CD4-positive, alpha-beta T cell treated with Interleukin-15 for 4 hours (primary cell): Measurements from ENCODE around the gene NPR1.
"Not testable (repeated sequence)": the region's sequence is repeated elsewhere in the genome, so short reads cannot be mapped to it uniquely, and the experiment has no call there.

Source experiments
- DNase-seq: peaks from one replicate; pipeline ENCODE4 v3.0.0-alpha.2; 2020; ENCODE audit warnings: low spot score

Gene NPR1

GRCh38 chr1:153678519-153679336 lies at the start of gene NPR1:
Gene NPR1 (plus strand): TSS chr1:153678688. CDS start chr1:153679109, 421 bp downstream.
- DNase-seq: no peak

- DNase-seq: no peak
These were observed 49.2 kb upstream of the NPR1 start for GRCh38 chr1:153629343-153629665.

- no peak for DNase-seq
These were observed 48.5 kb upstream of the NPR1 start for GRCh38 chr1:153629971-153630370.

DNA sequence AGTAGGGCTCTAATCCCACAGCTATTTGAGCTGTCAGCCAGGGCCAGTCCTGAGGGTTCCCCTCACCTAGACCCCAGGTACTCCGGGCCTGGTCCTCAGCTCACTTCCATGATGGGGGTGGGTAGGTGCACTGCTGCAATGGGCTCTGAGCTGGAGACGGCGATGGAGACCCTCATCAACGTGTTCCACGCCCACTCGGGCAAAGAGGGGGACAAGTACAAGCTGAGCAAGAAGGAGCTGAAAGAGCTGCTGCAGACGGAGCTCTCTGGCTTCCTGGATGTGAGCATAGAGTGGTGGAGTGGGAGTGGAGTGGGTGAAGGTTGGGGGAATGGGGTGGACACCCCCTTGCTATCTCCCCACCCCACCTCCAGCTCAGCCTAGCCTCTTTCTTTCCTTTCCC lies 48.1 kb upstream of the NPR1 start:
- no peak for DNase-seq

GRCh38 chr1:153631047-153632022 lies 47.2 kb upstream of the NPR1 start:
- no peak for DNase-seq

GRCh38 chr1:153633161-153633753 lies 45.2 kb upstream of the NPR1 start:
- no peak for DNase-seq

- DNase-seq: peak; percentile 95
These were observed 44.5 kb upstream of the NPR1 start, which contains the start of gene CHTOP for GRCh38 chr1:153633754-153634665. Gene CHTOP (plus strand): TSS chr1:153634066. CDS start chr1:153636589, 2,523 bp downstream.

GRCh38 chr1:153635872-153636271 lies 42.6 kb upstream of the NPR1 start:
- no peak for DNase-seq

DNA sequence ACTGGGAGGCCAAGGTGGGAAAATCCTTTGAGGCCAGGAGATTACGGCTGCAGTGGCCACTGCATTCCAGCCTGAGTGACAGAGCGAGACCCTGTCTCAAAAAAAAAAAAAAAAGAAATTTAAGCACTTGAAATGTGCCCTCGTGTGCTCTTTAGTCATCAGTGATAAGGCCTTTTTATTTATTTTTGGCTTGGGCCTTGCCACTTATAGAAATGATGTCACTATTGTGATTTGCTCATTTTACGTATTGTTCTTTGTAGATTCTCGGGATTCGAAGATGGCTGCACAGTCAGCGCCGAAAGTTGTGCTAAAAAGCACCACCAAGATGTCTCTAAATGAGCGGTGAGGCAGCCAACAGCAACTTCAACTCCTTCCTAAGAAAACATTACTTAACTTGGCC lies 42.2 kb upstream of the NPR1 start:
- no peak for DNase-seq

GRCh38 chr1:153638261-153638660 lies 40.2 kb upstream of the NPR1 start:
- DNase-seq: no peak

DNA sequence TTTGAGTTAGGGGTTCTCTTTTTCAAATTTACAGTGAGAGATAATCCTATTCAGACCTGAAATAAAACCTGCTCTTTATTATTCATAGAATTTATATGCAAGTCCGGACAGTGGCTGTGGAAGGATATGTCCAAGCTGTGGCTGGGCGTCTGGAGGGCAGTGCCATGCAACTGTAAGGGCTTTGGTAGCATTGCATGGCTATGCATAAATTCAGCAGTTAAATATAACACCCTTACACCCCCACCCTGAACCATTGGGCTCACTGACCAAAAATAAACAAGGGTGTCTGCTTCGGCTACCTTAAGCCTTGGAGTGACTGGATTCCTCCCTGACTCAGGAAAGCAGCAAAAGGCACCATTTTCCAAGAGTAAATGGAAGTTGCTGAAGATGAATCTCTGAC lies 39.2 kb upstream of the NPR1 start:
- DNase-seq: no peak

- not testable (repeated sequence) for DNase-seq
These were observed 38.3 kb upstream of the NPR1 start for GRCh38 chr1:153640213-153640612.

- no peak for DNase-seq
These were observed 37.6 kb upstream of the NPR1 start for GRCh38 chr1:153640861-153641260.

GRCh38 chr1:153642161-153642560 lies 36.3 kb upstream of the NPR1 start:
- DNase-seq: no peak

DNA sequence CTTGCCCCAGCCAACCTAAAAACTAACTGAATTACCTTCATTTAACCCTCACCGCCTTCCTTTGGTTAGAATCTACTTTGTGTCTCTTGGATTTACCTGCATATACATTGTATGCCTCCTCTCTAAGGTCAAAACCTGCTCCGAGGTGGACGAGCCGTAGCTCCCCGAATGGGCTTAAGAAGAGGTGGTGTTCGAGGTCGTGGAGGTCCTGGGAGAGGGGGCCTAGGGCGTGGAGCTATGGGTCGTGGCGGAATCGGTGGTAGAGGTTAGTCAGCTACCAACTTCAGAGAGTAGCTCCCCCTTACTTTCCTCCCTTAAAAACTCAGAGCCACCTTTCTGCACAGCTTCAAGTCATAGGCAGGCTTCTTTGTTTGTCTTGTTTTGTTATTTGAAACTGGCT lies 35.4 kb upstream of the NPR1 start:
- no peak for DNase-seq

DNA sequence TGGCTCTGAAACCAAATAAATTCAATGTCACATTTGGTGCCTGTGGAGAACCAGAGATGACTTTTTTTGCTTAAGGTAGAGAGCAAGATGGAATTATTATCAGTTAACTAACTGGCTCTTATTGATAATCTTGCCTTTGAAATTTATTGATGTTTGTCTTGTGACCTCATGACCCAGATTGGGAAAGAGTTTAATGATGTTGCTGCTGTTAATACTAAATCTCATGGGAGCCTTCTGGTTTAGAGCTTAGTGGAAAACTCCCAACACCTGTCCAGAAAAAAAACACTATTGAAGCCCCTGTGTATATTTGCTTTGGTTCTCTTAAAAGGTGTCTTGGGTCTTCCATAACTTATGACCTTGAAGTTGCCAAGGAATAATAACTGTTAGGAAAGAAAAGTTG lies 34.7 kb upstream of the NPR1 start:
- DNase-seq: no peak

GRCh38 chr1:153646672-153647345 lies 31.7 kb upstream of the NPR1 start:
- no peak for DNase-seq

- DNase-seq: no peak
These were observed 31.2 kb upstream of the NPR1 start for GRCh38 chr1:153647346-153647714.

DNA sequence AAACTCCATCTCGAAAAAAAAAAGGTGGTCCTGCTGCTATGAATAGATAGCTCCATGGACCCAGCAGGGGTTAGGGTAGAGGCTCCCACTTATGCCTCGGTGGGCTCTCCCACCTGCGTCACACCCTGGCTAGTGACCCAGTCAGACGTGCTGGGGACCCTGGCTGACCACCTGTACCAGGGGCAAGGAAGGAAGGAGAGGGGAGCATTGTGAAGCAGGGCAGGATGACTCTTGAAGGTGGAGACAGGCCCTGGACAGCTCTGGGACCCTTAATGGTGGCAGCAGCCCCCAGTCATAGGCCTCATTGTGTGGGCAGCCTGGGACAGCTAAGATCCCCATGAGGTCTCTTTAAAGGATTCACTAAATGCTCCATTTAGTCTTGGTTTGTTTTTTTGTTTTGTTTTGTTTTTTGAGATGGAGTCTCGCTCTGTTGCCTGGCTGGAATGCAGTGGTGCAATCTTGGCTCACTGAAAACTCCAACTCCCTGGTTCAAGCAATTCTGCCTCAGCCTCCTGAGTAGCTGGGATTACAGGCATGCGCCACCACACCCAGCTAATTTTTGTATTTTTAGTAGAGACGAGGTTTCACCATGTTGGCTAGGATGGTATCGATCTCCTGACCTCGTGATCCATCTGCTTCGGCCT lies 30.4 kb upstream of the NPR1 start:
- DNase-seq: no peak

DNA sequence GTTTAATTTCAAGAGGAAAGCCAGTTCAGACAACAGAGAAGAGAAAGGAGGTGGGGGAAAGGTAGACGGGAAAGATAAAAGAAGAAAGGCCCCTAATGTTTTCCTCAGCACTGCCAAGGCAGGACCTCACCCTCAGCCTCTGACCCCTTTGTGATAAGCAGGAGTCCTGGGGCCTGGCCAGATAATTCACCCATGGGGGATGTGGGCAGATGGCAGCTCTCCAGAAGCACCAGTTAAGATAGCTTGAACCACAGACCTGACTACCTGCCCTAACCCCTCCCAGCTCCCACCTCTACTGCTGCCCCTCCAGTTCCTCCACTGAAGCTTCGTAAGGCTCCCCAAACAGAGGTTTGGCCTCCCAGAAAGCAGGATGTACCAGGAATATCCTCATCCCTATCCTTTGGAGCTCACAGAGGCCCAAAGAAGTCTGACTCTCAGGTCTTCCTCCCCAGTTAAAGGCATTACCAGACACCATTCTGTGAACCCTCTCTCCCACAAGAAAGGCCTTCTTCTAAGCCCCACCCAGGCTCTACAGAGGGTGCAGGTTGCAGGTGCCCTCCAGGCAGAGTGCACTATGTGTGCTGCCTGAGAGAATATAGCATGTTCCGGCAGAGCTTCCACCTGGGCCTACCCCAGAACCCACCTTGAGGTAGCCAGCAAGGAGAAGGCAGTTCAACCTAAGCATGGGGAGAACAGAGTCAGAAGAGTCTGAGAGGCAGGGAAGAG lies 29.2 kb upstream of the NPR1 start:
- peak; percentile 25 for DNase-seq
